ENCODE results near the gene ZNF529.

Gene ZNF529

GRCh38 chr19:36508325-36508724 is 64.8 kb downstream of the ZNF529 start:
- no peak for TF ChIP-seq TAF1 (IDR thresholded peaks at IDR 0.05; ENCODE audit: borderline replicate concordance, insufficient read depth, low read length)
- no peak for TF ChIP-seq POLR2AphosphoS5 (IDR thresholded peaks at IDR 0.05; ENCODE audit: low read depth, low read length)
- no peak for TF ChIP-seq REST (IDR thresholded peaks at IDR 0.05; ENCODE audit: insufficient read depth in 1 of 2, low read depth in 2 of 2, low read length in 2 of 2)
- TF ChIP-seq SIN3A (IDR thresholded peaks at IDR 0.05; ENCODE audit: borderline replicate concordance, insufficient read depth, low read length) = no peak
- TF ChIP-seq FOXP2 (optimal IDR thresholded peaks at IDR 0.05; ENCODE audit: borderline replicate concordance, extremely low read depth, extremely low read length, insufficient read depth) = no peak

GRCh38 chr19:36501973-36502372 is 71.1 kb downstream of the ZNF529 start:
- TF ChIP-seq TAF1 (IDR thresholded peaks at IDR 0.05; ENCODE audit: borderline replicate concordance, insufficient read depth, low read length) (no peak), SIN3A (IDR thresholded peaks at IDR 0.05; ENCODE audit: borderline replicate concordance, insufficient read depth, low read length) (no peak), REST (IDR thresholded peaks at IDR 0.05; ENCODE audit: insufficient read depth in 1 of 2, low read depth in 2 of 2, low read length in 2 of 2) (no peak), FOXP2 (optimal IDR thresholded peaks at IDR 0.05; ENCODE audit: borderline replicate concordance, extremely low read depth, extremely low read length, insufficient read depth) (no peak), POLR2AphosphoS5 (IDR thresholded peaks at IDR 0.05; ENCODE audit: low read depth, low read length) (no peak)

- TF ChIP-seq SIN3A (IDR thresholded peaks at IDR 0.05; ENCODE audit: borderline replicate concordance, insufficient read depth, low read length) = no peak
- no peak for TF ChIP-seq POLR2AphosphoS5 (IDR thresholded peaks at IDR 0.05; ENCODE audit: low read depth, low read length)
- no peak for TF ChIP-seq TAF1 (IDR thresholded peaks at IDR 0.05; ENCODE audit: borderline replicate concordance, insufficient read depth, low read length)
- TF ChIP-seq REST (IDR thresholded peaks at IDR 0.05; ENCODE audit: insufficient read depth in 1 of 2, low read depth in 2 of 2, low read length in 2 of 2) = no peak
- no peak for TF ChIP-seq FOXP2 (optimal IDR thresholded peaks at IDR 0.05; ENCODE audit: borderline replicate concordance, extremely low read depth, extremely low read length, insufficient read depth)
Observed at GRCh38 chr19:36497001-36497400, 76.1 kb downstream of the ZNF529 start.
